Measurements from ENCODE around the gene KCNQ5.

Gene KCNQ5

GRCh38 chr6:72857791-72858585, 236.1 kb downstream of the KCNQ5 start:
- TF ChIP-seq, protein P1, sequence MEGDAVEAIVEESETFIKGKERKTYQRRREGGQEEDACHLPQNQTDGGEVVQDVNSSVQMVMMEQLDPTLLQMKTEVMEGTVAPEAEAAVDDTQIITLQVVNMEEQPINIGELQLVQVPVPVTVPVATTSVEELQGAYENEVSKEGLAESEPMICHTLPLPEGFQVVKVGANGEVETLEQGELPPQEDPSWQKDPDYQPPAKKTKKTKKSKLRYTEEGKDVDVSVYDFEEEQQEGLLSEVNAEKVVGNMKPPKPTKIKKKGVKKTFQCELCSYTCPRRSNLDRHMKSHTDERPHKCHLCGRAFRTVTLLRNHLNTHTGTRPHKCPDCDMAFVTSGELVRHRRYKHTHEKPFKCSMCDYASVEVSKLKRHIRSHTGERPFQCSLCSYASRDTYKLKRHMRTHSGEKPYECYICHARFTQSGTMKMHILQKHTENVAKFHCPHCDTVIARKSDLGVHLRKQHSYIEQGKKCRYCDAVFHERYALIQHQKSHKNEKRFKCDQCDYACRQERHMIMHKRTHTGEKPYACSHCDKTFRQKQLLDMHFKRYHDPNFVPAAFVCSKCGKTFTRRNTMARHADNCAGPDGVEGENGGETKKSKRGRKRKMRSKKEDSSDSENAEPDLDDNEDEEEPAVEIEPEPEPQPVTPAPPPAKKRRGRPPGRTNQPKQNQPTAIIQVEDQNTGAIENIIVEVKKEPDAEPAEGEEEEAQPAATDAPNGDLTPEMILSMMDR (conservative IDR thresholded peaks at IDR 0.05; ENCODE audit: low read length): no peak
- H3K4me3 ChIP-seq (ENCODE audit: low read length): no peak overlapping the region
- DNase-seq (ENCODE audit: low read depth): peak; percentile 43

GRCh38 chr6:72861059-72861458, 239.2 kb downstream of the KCNQ5 start:
- DNase-seq (ENCODE audit: low read depth): peak; percentile 82
- TF ChIP-seq, protein P1 (conservative IDR thresholded peaks at IDR 0.05; ENCODE audit: low read length): no peak
- no peak overlapping the region for H3K4me3 ChIP-seq (ENCODE audit: low read length)

DNA sequence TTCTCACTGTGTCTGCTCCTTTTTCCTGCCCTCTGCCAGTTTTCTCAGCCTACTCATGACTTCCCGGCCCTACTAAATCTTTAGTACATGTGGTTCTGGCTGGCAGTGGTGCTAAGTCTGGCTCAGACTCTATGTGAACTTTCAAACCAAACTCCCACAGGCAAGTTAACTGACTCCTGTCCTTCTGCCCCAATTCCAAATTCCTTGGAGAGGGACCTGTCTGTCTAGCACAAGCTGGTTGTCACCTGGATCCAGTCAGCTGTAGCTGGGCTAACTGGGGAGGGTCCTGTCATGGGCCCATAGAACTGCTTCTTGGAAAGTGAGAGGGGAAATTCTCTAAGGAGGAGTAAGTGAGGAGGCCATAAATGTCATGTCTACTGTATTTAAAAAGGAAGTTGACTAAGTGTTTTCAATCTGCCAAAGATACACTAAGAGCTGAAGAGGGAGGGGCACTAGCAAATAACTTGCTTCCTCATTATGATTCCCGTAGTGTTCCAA, 240.1 kb downstream of the KCNQ5 start:
- H3K4me3 ChIP-seq (ENCODE audit: low read length): no peak overlapping the region
- TF ChIP-seq, protein P1 (conservative IDR thresholded peaks at IDR 0.05; ENCODE audit: low read length): no peak
- peak; percentile 77 for DNase-seq (ENCODE audit: low read depth)

- TF ChIP-seq, protein P1 (conservative IDR thresholded peaks at IDR 0.05; ENCODE audit: low read length): no peak
- DNase-seq (ENCODE audit: low read depth): no peak
- no peak overlapping the region for H3K4me3 ChIP-seq (ENCODE audit: low read length)
Measured at GRCh38 chr6:72863131-72863530, 241.3 kb downstream of the KCNQ5 start.

DNA sequence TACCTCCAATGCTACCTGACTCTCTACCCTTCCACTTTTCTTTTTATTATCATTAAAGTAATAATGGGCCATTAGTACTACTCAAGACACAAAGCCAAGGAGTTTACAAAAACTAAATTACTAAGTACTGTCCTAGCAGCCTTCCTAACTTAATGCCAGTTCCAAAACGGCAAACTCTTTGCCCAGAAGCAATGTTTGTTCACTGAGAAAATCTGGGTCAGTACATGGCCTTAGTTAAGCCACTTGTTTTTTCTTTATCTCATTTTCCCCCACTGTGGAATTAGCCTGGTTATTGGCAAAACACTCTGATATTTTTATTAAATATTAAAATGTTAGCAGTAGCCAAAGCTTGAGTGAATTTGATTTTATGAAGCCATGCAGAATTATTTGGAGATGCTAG, 242.4 kb downstream of the KCNQ5 start:
- H3K4me3 ChIP-seq (ENCODE audit: low read length): no peak overlapping the region
- TF ChIP-seq, protein P1 (conservative IDR thresholded peaks at IDR 0.05; ENCODE audit: low read length): no peak
- DNase-seq (ENCODE audit: low read depth): no peak

DNA sequence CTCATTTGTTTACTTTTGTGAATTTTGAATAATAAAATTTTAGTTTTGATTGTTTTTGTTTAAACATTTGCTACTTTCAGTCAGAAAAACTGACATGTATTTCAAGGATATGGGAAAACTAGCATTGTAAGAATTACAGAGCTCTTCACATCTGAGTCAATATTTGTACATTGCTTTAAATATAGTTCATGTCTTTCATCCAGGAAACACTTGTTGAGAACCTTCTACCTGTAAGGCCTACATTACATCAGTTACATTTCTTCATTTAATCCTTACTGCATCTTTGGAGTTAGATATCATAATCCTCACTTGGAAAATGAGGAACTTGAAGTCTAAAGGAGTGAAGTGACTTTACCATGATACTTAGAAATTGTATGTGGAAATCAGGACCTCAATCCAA, 242.9 kb downstream of the KCNQ5 start:
- no peak overlapping the region for H3K4me3 ChIP-seq (ENCODE audit: low read length)
- no peak for DNase-seq (ENCODE audit: low read depth)
- TF ChIP-seq, protein P1 (conservative IDR thresholded peaks at IDR 0.05; ENCODE audit: low read length): no peak

GRCh38 chr6:72865467-72865866, 243.6 kb downstream of the KCNQ5 start:
- DNase-seq (ENCODE audit: low read depth): peak; percentile 74
- no peak overlapping the region for H3K4me3 ChIP-seq (ENCODE audit: low read length)
- TF ChIP-seq, protein P1 (conservative IDR thresholded peaks at IDR 0.05; ENCODE audit: low read length): no peak
